ENCODE data around the gene CNGA2. TPM values are rescaled to one million over a fixed set of nuclear protein-coding genes. Genes with fewer than 3 reads are reported as not detected.

The CNGA2 gene
- total RNA-seq, 2 donors from 2014 or later = not detected

GRCh38 chrX:151762802-151763201 lies 28.3 kb downstream of the CNGA2 start:
- H3K27ac Mint-ChIP-seq = no peak overlapping the region
- WGBS, 2 experiments (ENCODE audit: insufficient coverage in 1 of 2, insufficient read length in 1 of 2) = 73 to 88% methylated on average over 1 to 2 of the region's 2 CpGs
- H3K9me3 ChIP-seq (ENCODE audit: control insufficient read depth, low read length) = no peaks in the 10 kb centered on the region

GRCh38 chrX:151763711-151764110 lies 29.2 kb downstream of the CNGA2 start:
- Histone ChIP-seq H3K27me3 (ENCODE audit: control insufficient read depth, insufficient read depth, low read length, poor library complexity, severe bottlenecking) (no peaks in the 10 kb centered on the region), H3K27ac (ENCODE audit: low read depth, low read length) (no peak overlapping the region), H3K9me3 (ENCODE audit: control insufficient read depth, low read length) (no peaks in the 10 kb centered on the region), H3K9ac (ENCODE audit: extremely low read depth, low read length, poor library complexity, severe bottlenecking) (no peak overlapping the region), H3K4me1 (ENCODE audit: control insufficient read depth, insufficient read depth, low read length) (no peaks in the 10 kb centered on the region), H3K4me3 (ENCODE audit: low read length) (no peak overlapping the region), H3K36me3 (ENCODE audit: control insufficient read depth, insufficient read depth, low read length) (no peaks in the 10 kb centered on the region)
- no peak overlapping the region for H3K4me3 Mint-ChIP-seq
- no peak overlapping the region for H3K27ac Mint-ChIP-seq
- H3K9me3 Mint-ChIP-seq = peaks cover 74% of the 10 kb centered on the region
- WGBS, 2 experiments (ENCODE audit: insufficient coverage in 1 of 2, insufficient read length in 1 of 2) = 90 to 100% methylated on average over 3 to 8 of the region's 8 CpGs
- no peak for TF ChIP-seq CTCF (conservative IDR thresholded peaks at IDR 0.05)
- H3K4me1 Mint-ChIP-seq = no peaks in the 10 kb centered on the region
- H3K36me3 Mint-ChIP-seq (ENCODE audit: low read depth) = no peaks in the 10 kb centered on the region
- no peak for DNase-seq
- H3K27me3 Mint-ChIP-seq (ENCODE audit: insufficient read depth) = peaks cover 2% of the 10 kb centered on the region

More at GRCh38 chrX:151762802-151763201, 28.3 kb downstream of the CNGA2 start:
- no peak overlapping the region for H3K4me3 ChIP-seq (ENCODE audit: low read length)
- peak; percentile 38 for TF ChIP-seq CTCF (conservative IDR thresholded peaks at IDR 0.05)
- H3K4me3 Mint-ChIP-seq = no peak overlapping the region
- no peak overlapping the region for H3K27ac ChIP-seq (ENCODE audit: low read depth, low read length)
- peaks cover 1% of the 10 kb centered on the region for H3K4me1 Mint-ChIP-seq
- no peaks in the 10 kb centered on the region for H3K36me3 ChIP-seq (ENCODE audit: control insufficient read depth, insufficient read depth, low read length)
- peaks cover 2% of the 10 kb centered on the region for H3K27me3 Mint-ChIP-seq (ENCODE audit: insufficient read depth)
- no peaks in the 10 kb centered on the region for H3K27me3 ChIP-seq (ENCODE audit: control insufficient read depth, insufficient read depth, low read length, poor library complexity, severe bottlenecking)
- no peaks in the 10 kb centered on the region for H3K36me3 Mint-ChIP-seq (ENCODE audit: low read depth)
- H3K9ac ChIP-seq (ENCODE audit: extremely low read depth, low read length, poor library complexity, severe bottlenecking) = no peak overlapping the region
- H3K4me1 ChIP-seq (ENCODE audit: control insufficient read depth, insufficient read depth, low read length) = no peaks in the 10 kb centered on the region
- H3K9me3 Mint-ChIP-seq = peaks cover 74% of the 10 kb centered on the region
- DNase-seq = no peak

GRCh38 chrX:151765026-151765425 lies 30.5 kb downstream of the CNGA2 start:
- no peak overlapping the region for H3K27ac Mint-ChIP-seq
- H3K36me3 Mint-ChIP-seq (ENCODE audit: low read depth) = no peaks in the 10 kb centered on the region
- no peaks in the 10 kb centered on the region for H3K27me3 ChIP-seq (ENCODE audit: control insufficient read depth, insufficient read depth, low read length, poor library complexity, severe bottlenecking)
- no peak overlapping the region for H3K9ac ChIP-seq (ENCODE audit: extremely low read depth, low read length, poor library complexity, severe bottlenecking)
- WGBS, 2 experiments (ENCODE audit: insufficient coverage in 1 of 2, insufficient read length in 1 of 2) = 77 to 100% methylated on average over 1 to 2 of the region's 2 CpGs
- peaks cover 5% of the 10 kb centered on the region for H3K27me3 Mint-ChIP-seq (ENCODE audit: insufficient read depth)
- H3K4me1 ChIP-seq (ENCODE audit: control insufficient read depth, insufficient read depth, low read length) = no peaks in the 10 kb centered on the region
- no peaks in the 10 kb centered on the region for H3K9me3 ChIP-seq (ENCODE audit: control insufficient read depth, low read length)
- H3K9me3 Mint-ChIP-seq = peaks cover 73% of the 10 kb centered on the region
- DNase-seq = no peak
- H3K4me1 Mint-ChIP-seq = no peaks in the 10 kb centered on the region
- no peaks in the 10 kb centered on the region for H3K36me3 ChIP-seq (ENCODE audit: control insufficient read depth, insufficient read depth, low read length)
- H3K27ac ChIP-seq (ENCODE audit: low read depth, low read length) = no peak overlapping the region
- H3K4me3 ChIP-seq (ENCODE audit: low read length) = no peak overlapping the region
- H3K4me3 Mint-ChIP-seq = no peak overlapping the region
- TF ChIP-seq CTCF (conservative IDR thresholded peaks at IDR 0.05) = no peak

Measured in endodermal cell (in vitro differentiated cells).